HG02759 (cell line): Measurements from ENCODE around the gene PPP1R10.

ENCODE experiments used
- ATAC-seq: cut with Tn5 transposase; IDR thresholded peaks from one replicate; pipeline ENCODE4 v1.9.1; 2021; ENCODE audit warnings: mild to moderate bottlenecking, moderate library complexity; ENCODE audit not compliant: unreplicated experiment

Gene PPP1R10

GRCh38 chr6:30557683-30557981 lies 59.4 kb downstream of the PPP1R10 start:
- no peak for ATAC-seq

GRCh38 chr6:30556906-30557682 lies 59.9 kb downstream of the PPP1R10 start, which contains the start of gene PRR3:
Gene PRR3 (plus strand): TSS chr6:30557295. CDS start chr6:30557345, 50 bp downstream.
- ATAC-seq, result peak; percentile 60

GRCh38 chr6:30556066-30556905 lies 60.8 kb downstream of the PPP1R10 start, which contains the start of gene GNL1:
Gene GNL1 (minus strand): TSS chr6:30556489. CDS start chr6:30556203, 286 bp downstream.
- ATAC-seq, result peak; percentile 74

- ATAC-seq, result no peak
Measured at GRCh38 chr6:30555816-30556065, 61.3 kb downstream of the PPP1R10 start.

GRCh38 chr6:30554962-30555815 lies 61.9 kb downstream of the PPP1R10 start:
- no peak for ATAC-seq

GRCh38 chr6:30554404-30554803 lies 62.6 kb downstream of the PPP1R10 start:
- no peak for ATAC-seq
